ENCODE measurements around the gene GPR137C.

Gene GPR137C

GRCh38 chr14:52552063-52552988 is at the start of gene GPR137C, which contains the start of gene TXNDC16:
Gene GPR137C, plus strand, starts transcription at chr14:52552836. Its CDS starts 312 bp downstream, at chr14:52553148.
Gene TXNDC16, minus strand, starts transcription at chr14:52552505. Its CDS starts 8,948 bp downstream, at chr14:52543557.
- peak; percentile 99 for DNase-seq (ENCODE audit: low spot score)

GRCh38 chr14:52513249-52513648 is 39.4 kb upstream of the GPR137C start:
- no peak for DNase-seq (ENCODE audit: low spot score)

GRCh38 chr14:52514046-52514811 is 38.4 kb upstream of the GPR137C start:
- no peak for DNase-seq (ENCODE audit: low spot score)

DNA sequence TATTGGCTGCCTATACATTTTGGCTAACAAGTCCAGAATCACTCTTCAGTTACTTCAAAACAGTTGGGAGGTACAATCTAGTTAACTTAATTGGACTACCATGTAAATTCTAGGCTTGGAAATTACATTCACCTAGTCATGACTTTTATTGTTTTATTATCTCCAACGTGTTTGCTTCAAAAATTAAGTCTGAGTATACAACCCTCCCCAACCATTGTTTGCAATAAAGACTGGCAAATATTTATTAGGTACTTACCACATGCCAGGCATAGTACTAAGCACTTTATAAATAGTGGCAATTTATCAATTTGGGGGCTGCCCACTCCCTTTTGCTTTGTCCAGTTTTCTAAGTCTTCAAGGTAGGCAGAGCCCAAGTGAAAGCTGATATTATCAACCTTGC is 30.6 kb upstream of the GPR137C start:
- DNase-seq (ENCODE audit: low spot score): no peak

DNA sequence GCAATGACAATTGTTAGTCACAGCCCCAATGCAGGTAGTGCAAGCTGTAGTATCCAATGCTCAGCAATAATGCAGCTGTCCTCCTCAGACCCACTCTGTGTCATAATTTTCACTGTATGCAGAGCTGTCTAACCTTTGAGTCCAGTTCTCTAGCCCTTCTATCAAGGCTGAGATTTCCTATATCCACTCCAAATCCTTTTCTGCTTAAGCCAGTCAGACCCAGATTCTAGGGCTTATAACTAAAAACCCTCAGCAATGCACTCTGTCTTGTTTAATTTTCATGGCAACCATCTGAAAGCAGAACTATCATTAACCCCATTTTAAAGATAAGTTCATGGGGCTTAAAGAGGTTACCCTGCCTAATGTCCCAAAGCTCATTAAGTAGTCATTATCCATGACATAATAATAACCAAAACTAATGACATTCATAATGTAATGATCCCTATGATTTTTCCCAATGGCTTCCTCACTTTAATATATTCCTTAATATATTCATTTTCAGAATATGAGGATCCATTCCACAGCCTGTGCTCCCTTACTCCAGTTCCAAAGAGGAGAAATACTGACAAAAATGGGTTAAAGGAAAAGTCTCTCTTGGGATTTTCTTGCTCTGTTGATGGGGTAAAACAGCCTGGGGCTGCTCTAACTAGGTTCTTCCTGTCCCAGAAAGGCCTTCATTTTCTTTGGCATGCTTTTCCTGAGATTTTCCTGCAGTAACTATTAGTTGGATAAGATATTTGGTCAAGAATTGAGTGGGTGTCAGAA is 29.9 kb upstream of the GPR137C start:
- no peak for DNase-seq (ENCODE audit: low spot score)

- DNase-seq (ENCODE audit: low spot score): no peak
Measured at GRCh38 chr14:52527052-52527451, 25.6 kb upstream of the GPR137C start.

- DNase-seq (ENCODE audit: low spot score): no peak
Measured at GRCh38 chr14:52531481-52531880, 21.2 kb upstream of the GPR137C start.

DNA sequence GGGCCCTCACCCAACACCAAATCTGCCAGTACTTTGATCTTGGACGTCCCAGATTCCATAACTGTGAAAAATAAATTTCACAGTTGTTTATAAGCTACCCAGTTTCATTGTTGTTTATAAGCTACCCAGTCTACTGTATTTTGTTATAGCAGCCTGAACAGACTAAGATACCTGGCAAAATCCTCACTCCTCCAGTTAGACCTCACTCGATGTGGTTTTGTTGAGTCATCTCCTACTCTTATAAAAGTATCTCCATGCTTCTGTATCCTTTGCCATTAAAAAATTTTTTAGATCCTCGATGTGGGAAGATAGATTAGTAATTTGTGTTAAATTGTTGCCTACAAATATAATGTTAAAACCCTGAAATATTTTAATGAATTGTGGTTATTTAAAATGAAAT is 16.4 kb upstream of the GPR137C start:
- no peak for DNase-seq (ENCODE audit: low spot score)

GRCh38 chr14:52538623-52539022 is 14.0 kb upstream of the GPR137C start:
- DNase-seq (ENCODE audit: low spot score): no peak

GRCh38 chr14:52545584-52546317 is 6.9 kb upstream of the GPR137C start:
- no peak for DNase-seq (ENCODE audit: low spot score)

DNA sequence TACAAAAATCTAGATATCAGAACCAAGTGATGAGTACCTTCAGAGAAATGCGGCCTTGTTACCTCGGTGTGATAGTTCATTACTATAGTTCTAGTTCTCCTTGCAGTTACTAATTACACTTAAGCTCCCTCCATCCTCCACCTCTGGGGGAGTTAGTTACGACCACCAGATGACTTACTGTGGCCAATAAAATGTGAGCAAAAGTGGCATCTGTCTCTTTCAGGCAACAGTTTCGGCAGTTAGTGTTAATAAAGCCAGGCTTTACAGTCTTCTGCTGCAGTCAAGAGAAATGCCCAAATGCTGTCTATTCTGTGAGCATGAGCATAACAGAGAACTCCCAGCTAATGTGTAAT is 6.3 kb upstream of the GPR137C start:
- DNase-seq (ENCODE audit: low spot score): no peak

DNA sequence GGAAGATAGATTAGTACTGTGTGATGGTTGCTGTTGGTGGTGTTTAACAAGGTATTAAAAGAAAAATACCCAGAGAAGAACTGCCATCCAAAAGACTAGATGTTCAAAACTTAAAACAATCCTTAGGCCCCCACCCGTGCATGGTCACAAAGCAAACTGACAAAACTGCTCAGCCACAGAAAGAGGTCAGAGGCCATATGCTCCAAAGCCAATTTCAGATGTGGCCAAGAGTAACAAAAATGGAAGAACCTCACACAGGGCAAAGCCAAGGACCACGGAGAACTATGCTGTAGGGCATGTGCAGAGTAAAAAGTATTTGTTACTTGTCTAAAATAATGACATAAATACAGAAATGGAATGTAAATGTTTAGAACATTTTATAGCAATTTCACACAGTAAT is 5.6 kb upstream of the GPR137C start:
- DNase-seq (ENCODE audit: low spot score): no peak

DNA sequence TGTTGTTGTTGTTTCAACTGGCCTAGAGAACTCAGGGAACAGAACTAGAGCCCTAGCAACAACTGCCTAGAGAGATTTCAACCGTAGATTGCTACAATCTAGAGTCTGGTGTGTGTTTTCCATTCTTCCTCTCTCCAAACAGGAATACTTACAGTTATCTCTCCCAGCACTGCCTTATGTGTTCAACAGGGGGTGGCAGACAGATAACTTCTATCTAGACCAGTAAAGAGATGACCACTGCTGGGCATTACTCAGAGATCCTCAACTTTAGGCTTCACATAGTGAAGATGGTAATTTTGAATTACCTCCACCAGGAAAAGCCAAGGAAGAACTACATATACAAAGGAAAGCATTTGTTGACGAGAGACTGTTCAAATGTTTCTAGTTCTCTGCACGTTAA is 5.1 kb upstream of the GPR137C start:
- no peak for DNase-seq (ENCODE audit: low spot score)

DNA sequence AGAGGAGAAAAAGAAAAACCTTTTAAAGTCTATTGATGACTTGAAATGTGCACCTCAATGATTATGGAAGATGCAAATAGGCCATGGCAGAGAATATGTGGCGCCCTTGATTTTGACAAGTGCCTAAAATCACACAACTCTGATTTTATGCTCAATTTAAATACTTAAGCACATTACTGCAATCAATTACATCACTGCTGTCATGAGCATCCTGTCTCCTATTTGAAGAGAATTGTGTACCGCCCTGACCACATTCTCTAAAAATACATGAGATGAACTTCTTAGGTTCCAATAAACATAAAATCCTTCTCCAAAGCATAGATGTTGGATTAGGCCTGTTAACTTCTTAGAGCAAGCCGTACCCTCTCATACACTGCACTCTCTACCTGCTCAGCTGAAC is 2.0 kb upstream of the GPR137C start:
- no peak for DNase-seq (ENCODE audit: low spot score)

- no peak for DNase-seq (ENCODE audit: low spot score)
Measured at GRCh38 chr14:52551205-52551604, 1.4 kb upstream of the GPR137C start.

DNA sequence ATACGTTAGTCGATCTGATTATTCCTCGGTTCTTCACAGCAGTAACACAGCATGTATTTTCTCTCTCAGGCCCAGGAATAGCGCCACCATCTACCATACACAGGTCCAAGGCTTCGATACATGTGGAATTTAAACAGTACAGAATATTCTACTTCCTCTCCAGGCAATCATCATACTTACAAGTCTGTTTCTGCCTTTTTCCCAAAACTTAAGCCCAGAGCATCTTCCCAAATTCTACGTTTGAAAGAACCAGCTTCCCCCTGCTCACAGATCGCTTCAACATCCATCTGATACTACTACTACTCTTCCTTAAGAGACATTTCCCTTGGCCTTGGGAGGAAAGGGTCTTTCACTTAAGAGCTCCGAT is 957 bp upstream of the GPR137C start:
- DNase-seq (ENCODE audit: low spot score): peak; percentile 15

- DNase-seq (ENCODE audit: low spot score): peak; percentile 19
Measured at GRCh38 chr14:52553002-52553670, 500 bp downstream of the GPR137C start.

DNA sequence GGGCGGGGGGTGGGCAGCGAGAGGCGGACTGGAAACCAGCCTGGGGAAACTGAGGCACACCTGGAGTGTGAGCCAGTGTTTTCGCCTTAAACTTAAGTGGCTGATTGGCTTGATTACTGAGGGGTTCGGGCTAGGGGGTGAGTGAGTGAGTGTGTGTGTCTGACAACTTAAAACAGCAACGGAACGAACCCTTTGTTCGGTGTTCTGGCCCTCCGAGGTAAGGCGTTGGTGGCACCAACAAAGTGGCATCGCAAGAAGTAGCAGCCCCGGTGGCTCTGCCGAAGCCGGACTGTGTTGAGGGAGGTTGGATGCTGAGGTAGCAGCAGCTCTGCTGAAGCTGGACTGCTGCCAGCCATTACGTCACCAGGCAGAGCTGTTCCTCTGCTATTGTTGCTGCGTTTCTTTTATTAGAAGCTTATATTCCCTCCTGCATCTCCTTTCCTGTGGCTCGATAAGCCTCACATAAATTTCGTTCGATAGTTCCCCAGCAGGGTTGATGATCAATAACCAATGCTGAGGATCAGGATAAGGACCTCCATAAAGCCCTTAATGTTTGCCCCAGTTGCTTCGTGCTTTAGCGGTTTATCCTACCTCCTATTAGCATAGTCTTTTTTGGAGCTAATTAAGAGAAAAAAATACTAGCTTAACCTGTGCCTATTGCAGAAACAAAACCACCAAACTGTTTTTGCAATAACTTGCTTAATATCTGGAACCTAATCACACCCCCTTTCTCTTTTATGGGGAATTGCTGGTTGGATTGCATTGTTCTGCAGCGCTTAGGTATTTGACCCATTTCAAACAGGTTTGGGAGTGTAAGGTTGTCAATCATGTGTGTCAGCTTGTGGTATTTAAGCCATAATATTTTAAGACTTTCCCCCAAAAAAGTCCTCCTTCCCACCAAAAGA is 1.3 kb downstream of the GPR137C start:
- peak; percentile 57 for DNase-seq (ENCODE audit: low spot score)

DNA sequence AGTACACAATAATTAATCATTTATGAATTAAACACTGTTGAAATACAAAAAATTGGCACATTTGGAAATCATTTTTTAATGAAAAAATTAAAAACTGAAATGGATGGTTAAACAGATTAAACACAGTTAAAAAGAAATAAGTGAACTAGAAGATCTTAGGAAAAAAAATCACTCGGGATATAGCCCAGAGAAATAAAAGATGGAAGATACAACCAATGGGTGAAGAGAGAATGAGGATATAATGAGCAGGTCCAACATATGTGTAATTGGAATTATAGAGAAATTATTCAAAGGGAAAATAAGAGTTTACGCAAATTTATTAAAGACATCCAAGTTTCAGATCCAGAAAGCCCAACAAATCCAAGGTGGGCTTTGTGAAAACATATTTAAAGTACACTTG is 6.1 kb downstream of the GPR137C start:
- no peak for DNase-seq (ENCODE audit: low spot score)

- DNase-seq (ENCODE audit: low spot score): no peak
Measured at GRCh38 chr14:52563120-52563519, 10.5 kb downstream of the GPR137C start.

Measured in activated CD4-positive, alpha-beta T cell treated with anti-CD3 and anti-CD28 coated beads, Interleukin-2, Interleukin-4, amounts not matched to agents 100 ng/mL and 50 ng/mL, durations not matched to agents 16 hours and 8 hours (primary cell).